HG02943 (cell line): Measurements from ENCODE around the gene KIAA1671.

Experiments
- ATAC-seq: cut with Tn5 transposase; IDR thresholded peaks from one replicate; pipeline ENCODE4 v1.9.1; 2021; ENCODE audit warnings: mild to moderate bottlenecking, low read depth, moderate library complexity; ENCODE audit not compliant: unreplicated experiment

The KIAA1671 gene

DNA sequence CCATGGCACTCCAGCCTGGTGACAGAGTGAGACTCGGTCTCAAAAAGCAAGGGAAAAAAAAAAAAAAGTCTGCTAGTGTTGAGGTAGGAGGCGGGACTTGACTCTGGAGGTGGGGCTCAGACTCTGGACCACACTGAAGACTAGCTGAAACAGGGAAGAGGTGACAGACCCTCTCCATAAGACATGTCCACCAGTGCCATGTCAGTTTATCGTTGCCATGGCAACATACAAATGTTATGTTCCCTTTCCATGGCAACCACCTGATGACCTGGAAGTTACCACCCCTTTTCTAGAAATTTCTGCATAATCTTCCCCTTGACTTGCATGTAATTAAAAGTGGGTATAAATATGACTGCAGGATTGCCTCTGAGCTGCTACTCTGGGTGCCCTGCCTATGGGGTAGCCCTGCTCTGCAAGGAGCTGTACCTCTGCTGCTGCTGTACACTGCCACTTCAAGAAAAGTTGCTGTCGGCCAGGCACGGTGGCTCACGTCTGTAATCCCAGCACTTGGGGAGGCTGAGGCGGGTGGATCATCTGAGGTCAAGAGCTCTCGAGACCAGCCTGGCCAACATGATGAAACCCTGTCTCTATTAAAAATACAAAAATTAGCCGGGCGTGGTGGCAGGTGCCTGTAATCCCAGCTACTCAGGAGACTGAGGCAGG, 55.1 kb downstream of the KIAA1671 start:
- no peak for ATAC-seq

- no peak for ATAC-seq
Observed at GRCh38 chr22:25008666-25009065, 56.1 kb downstream of the KIAA1671 start.

DNA sequence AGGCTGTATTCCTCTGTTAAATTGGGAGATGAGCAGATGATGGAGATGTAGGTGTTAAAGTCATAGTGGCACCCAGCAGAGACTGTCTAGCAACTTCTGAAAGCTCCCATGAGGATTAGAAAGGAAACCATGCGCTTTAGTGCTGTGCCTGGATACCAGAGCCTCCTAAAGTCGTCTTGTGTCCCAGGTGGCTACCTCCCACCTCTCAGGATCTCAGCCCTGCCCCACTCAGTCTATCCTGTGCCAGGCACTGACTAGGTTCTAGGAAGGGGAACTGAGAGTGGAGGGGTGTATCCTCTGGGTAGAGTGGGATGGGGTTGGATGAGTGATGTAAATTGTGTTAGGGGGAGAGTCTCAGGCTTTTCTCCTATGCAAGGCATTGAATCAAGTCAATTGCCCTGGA, 60.2 kb downstream of the KIAA1671 start:
- no peak for ATAC-seq

DNA sequence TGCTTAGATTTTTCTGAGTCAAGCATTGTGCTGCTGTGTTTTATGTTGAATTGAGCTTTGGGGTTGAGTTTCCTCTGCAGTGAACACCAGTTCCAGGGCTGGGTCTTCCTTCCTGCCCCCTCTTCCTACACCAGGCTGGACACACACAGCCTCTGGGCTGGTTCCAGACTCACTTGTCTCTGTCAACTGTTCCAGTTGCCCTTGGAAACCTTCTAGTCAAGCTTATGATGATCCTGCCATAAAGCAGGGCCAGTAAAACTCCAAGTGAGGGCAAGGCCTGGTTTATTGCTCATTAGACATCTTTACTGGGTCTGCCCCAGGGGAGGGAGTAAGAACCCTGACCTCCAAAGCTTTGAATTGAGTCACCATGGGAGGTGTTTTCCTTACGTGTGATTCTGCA, 61.1 kb downstream of the KIAA1671 start:
- ATAC-seq = no peak

DNA sequence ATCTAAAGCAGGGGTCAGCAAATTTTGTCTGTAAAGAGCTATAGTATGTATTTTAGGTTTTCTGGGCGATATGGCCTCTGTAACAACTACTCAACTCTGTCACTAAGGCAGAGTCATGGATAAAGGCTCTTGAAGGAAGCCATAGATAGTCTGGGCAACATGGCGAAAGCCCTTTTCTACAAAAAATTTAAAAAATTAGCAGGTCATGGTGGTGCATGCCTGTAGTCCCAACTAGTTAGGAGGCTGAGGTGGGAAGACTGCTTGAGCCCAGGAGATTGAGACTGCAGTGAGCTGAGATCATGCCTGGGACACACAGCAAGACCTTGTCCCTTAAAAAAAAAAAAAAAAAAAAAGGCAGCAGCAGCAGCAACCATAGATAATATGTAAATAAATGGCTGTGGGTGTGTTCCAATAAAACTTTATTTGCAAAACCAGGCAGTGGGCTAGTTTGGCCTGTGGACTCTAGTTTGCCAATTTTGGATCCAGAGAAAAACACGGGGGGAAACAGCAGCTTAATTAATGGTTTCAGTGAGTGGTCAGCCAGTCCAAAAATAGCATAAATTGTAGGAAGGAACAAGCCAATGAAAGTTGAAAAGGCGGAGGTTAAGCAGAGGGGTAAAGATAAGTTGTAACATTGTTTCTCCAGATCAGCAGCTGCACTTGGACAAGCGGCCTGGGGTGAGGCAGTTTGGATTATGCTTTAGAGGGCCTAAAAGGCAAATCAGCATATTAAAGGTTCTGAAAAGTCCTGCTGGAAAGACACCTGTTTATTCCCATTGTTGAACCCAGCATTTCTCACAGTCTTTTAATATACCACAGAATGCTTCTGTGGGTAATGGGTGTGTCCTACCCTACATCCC, 62.6 kb downstream of the KIAA1671 start:
- no peak for ATAC-seq

GRCh38 chr22:25016311-25016710, 63.8 kb downstream of the KIAA1671 start:
- no peak for ATAC-seq

- ATAC-seq = no peak
Observed at GRCh38 chr22:25018009-25018408, 65.5 kb downstream of the KIAA1671 start.

DNA sequence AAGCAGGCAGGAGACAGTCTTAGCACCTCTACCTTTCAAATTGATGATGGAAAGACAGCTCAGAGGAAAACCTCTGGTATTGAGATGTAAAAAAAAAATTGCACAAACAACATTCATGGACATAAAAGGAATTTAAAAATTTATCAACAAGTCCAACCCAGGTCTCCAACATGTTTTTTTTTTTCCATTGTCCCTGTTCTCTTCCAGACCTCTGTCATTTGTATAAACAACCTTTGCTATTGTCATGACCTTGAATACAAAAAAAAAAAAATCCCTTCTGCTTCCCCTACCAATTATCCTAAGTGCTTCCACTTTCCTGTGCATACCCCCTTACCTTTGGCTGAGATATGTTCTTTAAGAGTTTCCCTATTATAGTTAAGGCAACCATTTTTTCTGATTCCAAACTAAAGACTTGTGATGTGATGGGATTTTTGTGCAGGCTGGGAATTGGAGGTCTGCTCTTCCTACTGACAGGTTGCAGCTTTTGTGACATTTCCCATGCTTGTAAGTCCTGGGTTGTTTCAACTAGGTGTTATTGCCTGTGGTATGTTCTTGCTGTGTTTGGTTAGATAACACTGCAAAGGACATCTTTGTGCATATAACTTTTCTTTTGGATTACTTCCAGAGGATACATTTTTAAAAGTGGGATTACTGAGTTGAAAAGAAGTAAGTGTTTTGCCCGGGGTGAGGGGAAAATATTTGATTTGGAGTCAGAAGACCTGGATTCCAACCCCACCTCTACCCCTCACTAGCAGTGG, 67.1 kb downstream of the KIAA1671 start:
- ATAC-seq = no peak

GRCh38 chr22:25021409-25021808, 68.9 kb downstream of the KIAA1671 start:
- ATAC-seq = no peak

GRCh38 chr22:25021976-25022711, 69.6 kb downstream of the KIAA1671 start:
- no peak for ATAC-seq

GRCh38 chr22:25023879-25024278, 71.4 kb downstream of the KIAA1671 start:
- ATAC-seq = no peak

- ATAC-seq = no peak
Observed at GRCh38 chr22:25024895-25025294, 72.4 kb downstream of the KIAA1671 start.

DNA sequence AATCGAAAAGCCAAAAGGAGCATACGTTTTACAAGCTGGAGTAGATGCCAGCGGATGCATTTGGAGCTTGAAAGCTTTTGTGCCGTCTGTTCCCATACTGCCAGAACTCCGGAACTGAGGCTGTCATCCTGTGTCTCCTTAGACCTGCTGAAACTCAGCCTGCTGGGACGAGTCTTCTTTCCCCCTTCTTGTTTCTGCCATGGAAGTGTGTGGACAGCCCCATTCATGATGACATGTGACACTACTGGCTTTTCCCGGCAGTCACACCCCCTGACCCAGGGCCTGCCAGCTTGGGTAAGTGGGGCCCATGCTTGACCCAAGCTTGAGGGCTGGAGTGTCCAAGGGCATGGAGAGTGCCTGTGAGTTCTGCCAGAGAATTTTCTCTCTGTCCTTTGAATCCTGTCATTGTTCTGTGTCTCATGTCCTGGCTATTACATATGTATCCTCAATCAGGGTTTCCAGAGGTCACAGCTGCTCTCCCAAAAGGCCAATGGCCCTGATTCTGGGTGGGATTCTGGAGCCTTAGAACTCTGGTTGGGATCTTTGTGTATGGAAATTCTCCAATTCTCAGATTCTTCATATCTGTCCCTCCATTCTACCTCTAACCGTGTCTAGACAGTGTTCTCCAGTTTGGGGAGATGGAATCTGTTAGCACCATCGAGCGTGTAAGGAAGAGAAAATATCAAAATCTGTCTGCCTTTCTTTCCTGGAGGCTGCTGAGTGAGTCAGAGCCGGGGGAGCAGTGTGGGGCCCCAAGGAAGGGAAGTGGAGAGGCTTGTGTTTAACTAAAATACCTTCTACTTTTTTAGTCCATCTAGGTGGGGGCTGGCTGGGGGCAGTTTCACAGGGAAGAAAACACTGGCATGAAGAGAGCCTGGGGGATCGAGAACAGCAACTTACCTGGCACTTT, 73.2 kb downstream of the KIAA1671 start:
- no peak for ATAC-seq

- ATAC-seq = no peak
Observed at GRCh38 chr22:25027043-25027906, 74.8 kb downstream of the KIAA1671 start.

GRCh38 chr22:25027959-25028840, 75.7 kb downstream of the KIAA1671 start:
- no peak for ATAC-seq

- no peak for ATAC-seq
Observed at GRCh38 chr22:25028841-25029141, 76.3 kb downstream of the KIAA1671 start.

- no peak for ATAC-seq
Observed at GRCh38 chr22:25029181-25029580, 76.7 kb downstream of the KIAA1671 start.

DNA sequence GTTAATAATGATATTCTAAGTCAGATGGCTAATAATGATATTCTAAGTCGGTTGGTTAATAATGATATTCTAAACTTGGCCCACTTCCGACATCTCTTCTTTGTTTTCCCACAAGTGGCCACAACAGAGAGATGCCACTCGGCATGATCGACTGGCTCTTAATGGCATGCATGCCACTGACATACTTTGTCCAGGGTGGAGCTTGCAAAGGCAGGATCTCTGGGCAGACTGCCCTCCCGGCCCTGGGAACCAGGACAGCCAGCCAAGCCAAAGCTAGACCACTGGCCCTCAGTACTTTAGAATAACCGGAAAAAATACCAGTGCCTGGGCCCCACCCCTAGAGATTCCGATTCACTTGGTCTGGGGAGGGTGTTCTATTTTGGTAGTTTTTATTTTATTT, 78.1 kb downstream of the KIAA1671 start:
- ATAC-seq = no peak
